Vagina (tissue), 2 donors: ENCODE results near the gene PXN. TPM values are rescaled to one million over a fixed set of nuclear protein-coding genes. Genes with fewer than 3 reads are reported as not detected.

Experiments
- DNase-seq, 2 donors: peaks; one replicate each; pipeline ENCODE4 v3.0.0-alpha.2; 2017; ENCODE audit errors: extremely low spot score in 2 of 2
- H3K27ac ChIP-seq: fragments of 200-600 bp; sonication (generic); one replicate; pipeline ENCODE4 v1.5.1; 2019
- H3K27me3 ChIP-seq: fragments of 200-600 bp; sonication (generic); one replicate; pipeline ENCODE4 v1.5.1; 2019
- H3K36me3 ChIP-seq, 2 donors: fragments of 200-600 bp; sonication (generic); one replicate each; pipeline ENCODE4 v1.5.1; 2017 to 2019
- H3K4me1 ChIP-seq: fragments of 200-600 bp; sonication (generic); one replicate; pipeline ENCODE4 v1.5.1; 2019
- H3K4me3 ChIP-seq, 2 donors: fragments of 200-600 bp; sonication (generic); 1 replicate in 1 of 2; 2 replicates in 1 of 2; pipeline ENCODE4 v1.5.1; 2016 to 2019
- H3K9me3 ChIP-seq: fragments of 200-600 bp; sonication (generic); one replicate; pipeline ENCODE4 v1.5.1; 2019
- POLR2A ChIP-seq, 2 donors: fragments of 450-650 bp; IDR thresholded peaks; one replicate each; pipeline ENCODE4 v1.6.1; 2017; ENCODE audit warnings: antibody characterized with exemption in 2 of 2, mild to moderate bottlenecking in 2 of 2, moderate library complexity in 2 of 2
- POLR2AphosphoS5 ChIP-seq, 2 donors: sonication (generic); formaldehyde crosslinking; IDR thresholded peaks; one replicate each; pipeline ENCODE4 v1.9.0; 2017; ENCODE audit warnings: antibody characterized with exemption in 2 of 2, mild to moderate bottlenecking in 2 of 2, low read depth in 1 of 2; ENCODE audit not compliant: insufficient read depth in 1 of 2
- intact Hi-C: fragments of 100-400 bp; cut with DNase I; formaldehyde crosslinking; loops from one replicate; pipeline ENCODE4 v1.15.1; 2023
- total RNA-seq: library from RNA; depleted of rRNA; stranded (reverse); fragments of >200 nt; gene quantifications from one replicate; pipeline ENCODE4 v1.2.3, GENCODE V29; 2016
- TF ChIP-seq, protein P1 (sequence below), 3 experiments: fragments of 450-650 bp in 2 of 3; fragments of 200-600 bp in 1 of 3; sonication (generic) in 1 of 3; IDR thresholded peaks; one replicate each; pipeline ENCODE4 v1.5.1; 2017 to 2019; ENCODE audit warnings: antibody characterized with exemption in 3 of 3, mild to moderate bottlenecking in 2 of 3, moderate library complexity in 2 of 3

Gene PXN
- total RNA-seq, 1 donor from 2014 or later, result 95.3 TPM

DNA sequence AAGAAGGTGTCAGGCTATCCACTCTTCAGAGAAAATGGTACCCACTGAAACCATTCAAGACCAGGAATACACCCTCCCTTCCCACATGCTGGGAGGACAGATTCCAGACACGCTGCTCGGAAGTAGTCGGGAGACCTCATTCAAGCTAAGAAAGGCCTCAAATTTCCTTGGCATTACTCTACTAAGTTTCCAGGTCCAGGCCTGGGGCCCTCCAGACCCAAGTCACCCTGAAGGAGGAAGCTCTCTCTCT is 37.6 kb downstream of the PXN start:
- TF ChIP-seq, protein P1, sequence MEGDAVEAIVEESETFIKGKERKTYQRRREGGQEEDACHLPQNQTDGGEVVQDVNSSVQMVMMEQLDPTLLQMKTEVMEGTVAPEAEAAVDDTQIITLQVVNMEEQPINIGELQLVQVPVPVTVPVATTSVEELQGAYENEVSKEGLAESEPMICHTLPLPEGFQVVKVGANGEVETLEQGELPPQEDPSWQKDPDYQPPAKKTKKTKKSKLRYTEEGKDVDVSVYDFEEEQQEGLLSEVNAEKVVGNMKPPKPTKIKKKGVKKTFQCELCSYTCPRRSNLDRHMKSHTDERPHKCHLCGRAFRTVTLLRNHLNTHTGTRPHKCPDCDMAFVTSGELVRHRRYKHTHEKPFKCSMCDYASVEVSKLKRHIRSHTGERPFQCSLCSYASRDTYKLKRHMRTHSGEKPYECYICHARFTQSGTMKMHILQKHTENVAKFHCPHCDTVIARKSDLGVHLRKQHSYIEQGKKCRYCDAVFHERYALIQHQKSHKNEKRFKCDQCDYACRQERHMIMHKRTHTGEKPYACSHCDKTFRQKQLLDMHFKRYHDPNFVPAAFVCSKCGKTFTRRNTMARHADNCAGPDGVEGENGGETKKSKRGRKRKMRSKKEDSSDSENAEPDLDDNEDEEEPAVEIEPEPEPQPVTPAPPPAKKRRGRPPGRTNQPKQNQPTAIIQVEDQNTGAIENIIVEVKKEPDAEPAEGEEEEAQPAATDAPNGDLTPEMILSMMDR (IDR thresholded peaks at IDR 0.05), result no peak
- TF ChIP-seq POLR2A (IDR thresholded peaks at IDR 0.05) (no peak), POLR2AphosphoS5 (IDR thresholded peaks at IDR 0.05; ENCODE audit: insufficient read depth in 1 of 2, low read depth in 1 of 2) (no peak)
- H3K27ac ChIP-seq, result peak overlapping the region; percentile 85
- H3K36me3 ChIP-seq, result peaks cover 0 to 9% of the 10 kb centered on the region in 2 donors
- no peaks in the 10 kb centered on the region for H3K9me3 ChIP-seq
- peaks cover 87% of the 10 kb centered on the region for H3K4me1 ChIP-seq
- H3K4me3 ChIP-seq, result no peak overlapping the region
- no peak for DNase-seq
- H3K27me3 ChIP-seq, result no peaks in the 10 kb centered on the region
- intact Hi-C loops, result loop anchor here (2.0 kb wide), 1 partner anchor 37 kb away; the partner anchor contains the start of gene PXN

GRCh38 chr12:120227233-120228040 is 38.1 kb downstream of the PXN start:
- Histone ChIP-seq H3K9me3 (no peaks in the 10 kb centered on the region), H3K27ac (peak overlapping the region; percentile 85), H3K4me3 (no peak overlapping the region), H3K27me3 (no peaks in the 10 kb centered on the region), H3K4me1 (peaks cover 81% of the 10 kb centered on the region), H3K36me3 (peaks cover 0 to 14% of the 10 kb centered on the region in 2 donors)
- no peak for DNase-seq
- TF ChIP-seq POLR2AphosphoS5 (IDR thresholded peaks at IDR 0.05; ENCODE audit: insufficient read depth in 1 of 2, low read depth in 1 of 2) (no peak), POLR2A (IDR thresholded peaks at IDR 0.05) (no peak)
- TF ChIP-seq, protein P1 (IDR thresholded peaks at IDR 0.05), result no peak
- intact Hi-C loops, result loop anchor here (2.0 kb wide), 1 partner anchor 37 kb away; the partner anchor contains the start of gene PXN

GRCh38 chr12:120225852-120226640 is 39.5 kb downstream of the PXN start:
- Histone ChIP-seq H3K27me3 (no peaks in the 10 kb centered on the region), H3K27ac (peak overlapping the region; percentile 39), H3K9me3 (no peaks in the 10 kb centered on the region), H3K4me1 (peaks cover 67% of the 10 kb centered on the region), H3K36me3 (peaks cover 0 to 26% of the 10 kb centered on the region in 2 donors), H3K4me3 (no peak overlapping the region)
- DNase-seq, result no peak
- intact Hi-C loops, result no loop called here
- TF ChIP-seq, protein P1 (IDR thresholded peaks at IDR 0.05), result no peak
- TF ChIP-seq POLR2A (IDR thresholded peaks at IDR 0.05) (no peak), POLR2AphosphoS5 (IDR thresholded peaks at IDR 0.05; ENCODE audit: insufficient read depth in 1 of 2, low read depth in 1 of 2) (peak in 1 of 2 donors; percentile 35)

DNA sequence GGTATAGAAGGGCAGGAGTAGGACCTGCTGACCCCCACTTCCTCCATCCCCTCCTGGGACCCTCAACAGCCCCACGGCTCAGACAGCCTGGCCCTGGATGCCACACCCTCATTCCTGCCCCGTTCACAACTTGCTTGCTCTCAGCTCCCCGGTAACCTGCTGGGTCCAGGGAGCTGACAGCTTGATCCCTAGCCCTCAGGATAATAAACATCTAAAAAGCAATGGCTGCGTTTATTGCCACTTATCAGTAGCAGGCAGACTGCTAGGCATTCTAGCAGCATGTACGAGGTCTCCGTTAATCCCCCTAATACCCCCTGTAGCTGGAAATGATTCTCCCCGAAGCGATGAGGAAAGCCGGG is 40.4 kb downstream of the PXN start:
- Histone ChIP-seq H3K4me3 (peak overlapping the region in 1 of 2 donors; percentile 3), H3K27ac (peak overlapping the region; percentile 39), H3K4me1 (peaks cover 59% of the 10 kb centered on the region), H3K27me3 (no peaks in the 10 kb centered on the region), H3K36me3 (peaks cover 0 to 35% of the 10 kb centered on the region in 2 donors), H3K9me3 (no peaks in the 10 kb centered on the region)
- TF ChIP-seq POLR2A (IDR thresholded peaks at IDR 0.05) (no peak), POLR2AphosphoS5 (IDR thresholded peaks at IDR 0.05; ENCODE audit: insufficient read depth in 1 of 2, low read depth in 1 of 2) (no peak)
- TF ChIP-seq, protein P1 (IDR thresholded peaks at IDR 0.05), result no peak
- intact Hi-C loops, result no loop called here
- no peak for DNase-seq
